ENCODE results near the gene PTPRM. TPM values are rescaled to one million over a fixed set of nuclear protein-coding genes. Genes with fewer than 3 reads are reported as not detected.
"Not testable (repeated sequence)": the region's sequence is repeated elsewhere in the genome, so short reads cannot be mapped to it uniquely, and the experiment has no call there.

The PTPRM gene
- total and polyA plus RNA-seq, 4 donors: 118 to 160 (median 122) TPM

DNA sequence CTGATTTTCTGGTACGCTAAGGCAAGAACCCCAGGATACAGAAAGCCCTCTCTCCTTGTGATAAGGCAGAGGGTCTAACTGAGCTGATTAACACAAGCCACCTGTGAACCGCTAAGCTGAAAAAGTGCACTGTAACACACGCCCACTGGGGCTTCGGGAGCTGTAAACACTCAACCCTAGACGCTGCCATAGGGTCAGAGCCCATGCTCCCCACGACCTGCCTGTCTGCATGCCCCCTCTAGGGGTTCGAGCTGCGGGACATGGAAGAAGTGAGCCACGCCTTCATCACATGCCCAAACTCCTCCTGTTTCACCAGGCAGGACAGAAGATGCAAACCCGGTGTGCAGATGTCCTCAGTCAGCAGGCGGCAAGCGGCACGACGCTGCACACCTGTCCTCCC is 868.3 kb downstream of the PTPRM start:
- DNase-seq (ENCODE audit: low read depth in 4 of 6, low spot score in 6 of 6): no peak
- H3K36me3 ChIP-seq (ENCODE audit: control insufficient read depth, insufficient read depth, low read length): no peaks in the 10 kb centered on the region
- 74% methylated on average over 14 of the region's 14 CpGs for WGBS (ENCODE audit: insufficient coverage)

GRCh38 chr18:8439055-8439454 is 871.9 kb downstream of the PTPRM start:
- Histone ChIP-seq H3K27me3 (ENCODE audit: control insufficient read depth, insufficient read depth, low read length) (no peaks in the 10 kb centered on the region), H3K27ac (ENCODE audit: low read depth, low read length) (no peak overlapping the region), H3K36me3 (ENCODE audit: control insufficient read depth, insufficient read depth, low read length) (no peaks in the 10 kb centered on the region), H3K4me1 (ENCODE audit: control insufficient read depth, insufficient read depth, low read length) (no peaks in the 10 kb centered on the region), H3K9me3 (ENCODE audit: control insufficient read depth, insufficient read depth, low read length) (peaks cover 1% of the 10 kb centered on the region), H3K4me3 (ENCODE audit: low read depth, low read length) (no peak overlapping the region)
- 71% methylated on average over 2 of the region's 5 CpGs for WGBS (ENCODE audit: insufficient coverage)
- DNase-seq (ENCODE audit: low read depth in 4 of 6, low spot score in 6 of 6): no peak

More for the DNA sequence above, 868.3 kb downstream of the PTPRM start:
- H3K27me3 ChIP-seq (ENCODE audit: control insufficient read depth, insufficient read depth, low read length): no peaks in the 10 kb centered on the region
- H3K4me3 ChIP-seq (ENCODE audit: low read depth, low read length): no peak overlapping the region
- H3K4me1 ChIP-seq (ENCODE audit: control insufficient read depth, insufficient read depth, low read length): peaks cover 4% of the 10 kb centered on the region
- no peak overlapping the region for H3K27ac ChIP-seq (ENCODE audit: low read depth, low read length)
- H3K9me3 ChIP-seq (ENCODE audit: control insufficient read depth, insufficient read depth, low read length): peaks cover 1% of the 10 kb centered on the region

GRCh38 chr18:8443505-8443904 is 876.4 kb downstream of the PTPRM start:
- H3K9me3 ChIP-seq (ENCODE audit: control insufficient read depth, insufficient read depth, low read length): peaks cover 1% of the 10 kb centered on the region
- no peak overlapping the region for H3K4me3 ChIP-seq (ENCODE audit: low read depth, low read length)
- WGBS (ENCODE audit: insufficient coverage): no CpG with 5 or more reads among the region's 1 CpG
- H3K27me3 ChIP-seq (ENCODE audit: control insufficient read depth, insufficient read depth, low read length): no peaks in the 10 kb centered on the region
- no peaks in the 10 kb centered on the region for H3K36me3 ChIP-seq (ENCODE audit: control insufficient read depth, insufficient read depth, low read length)
- DNase-seq (ENCODE audit: low read depth in 4 of 6, low spot score in 6 of 6): no peak
- H3K27ac ChIP-seq (ENCODE audit: low read depth, low read length): no peak overlapping the region
- H3K4me1 ChIP-seq (ENCODE audit: control insufficient read depth, insufficient read depth, low read length): no peaks in the 10 kb centered on the region

DNA sequence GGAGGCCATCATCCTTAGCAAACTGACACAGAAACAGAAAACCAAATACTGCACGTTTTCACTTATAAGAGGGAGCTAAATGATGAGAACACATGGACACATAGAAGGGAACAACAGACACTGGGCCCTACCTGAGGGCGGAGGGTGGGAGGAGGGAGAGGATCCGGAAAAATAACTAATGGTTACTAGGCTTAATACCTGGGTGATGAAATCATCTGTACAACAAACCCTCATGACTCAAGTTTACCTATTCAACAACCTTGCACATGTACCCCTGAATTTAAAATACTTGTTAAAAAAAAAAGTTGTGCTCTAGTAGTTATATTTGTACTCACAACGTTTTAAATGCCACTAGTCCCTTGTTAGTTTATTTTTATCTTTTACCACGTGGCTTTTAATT is 879.8 kb downstream of the PTPRM start:
- no CpG with 5 or more reads among the region's 5 CpGs for WGBS (ENCODE audit: insufficient coverage)
- not testable (repeated sequence) for H3K36me3 ChIP-seq (ENCODE audit: control insufficient read depth, insufficient read depth, low read length); H3K4me1 ChIP-seq (ENCODE audit: control insufficient read depth, insufficient read depth, low read length); H3K27me3 ChIP-seq (ENCODE audit: control insufficient read depth, insufficient read depth, low read length); H3K4me3 ChIP-seq (ENCODE audit: low read depth, low read length); H3K27ac ChIP-seq (ENCODE audit: low read depth, low read length); DNase-seq (ENCODE audit: low read depth in 4 of 6, low spot score in 6 of 6); H3K9me3 ChIP-seq (ENCODE audit: control insufficient read depth, insufficient read depth, low read length)

- no peak for DNase-seq (ENCODE audit: low read depth in 4 of 6, low spot score in 6 of 6)
- Histone ChIP-seq H3K4me1 (ENCODE audit: control insufficient read depth, insufficient read depth, low read length) (peaks cover 3% of the 10 kb centered on the region), H3K27ac (ENCODE audit: low read depth, low read length) (no peak overlapping the region), H3K9me3 (ENCODE audit: control insufficient read depth, insufficient read depth, low read length) (no peaks in the 10 kb centered on the region), H3K4me3 (ENCODE audit: low read depth, low read length) (no peak overlapping the region), H3K36me3 (ENCODE audit: control insufficient read depth, insufficient read depth, low read length) (no peaks in the 10 kb centered on the region), H3K27me3 (ENCODE audit: control insufficient read depth, insufficient read depth, low read length) (no peaks in the 10 kb centered on the region)
- WGBS (ENCODE audit: insufficient coverage): 67% methylated on average over 3 of the region's 7 CpGs
These were observed 881.0 kb downstream of the PTPRM start for GRCh38 chr18:8448130-8448529.

DNA sequence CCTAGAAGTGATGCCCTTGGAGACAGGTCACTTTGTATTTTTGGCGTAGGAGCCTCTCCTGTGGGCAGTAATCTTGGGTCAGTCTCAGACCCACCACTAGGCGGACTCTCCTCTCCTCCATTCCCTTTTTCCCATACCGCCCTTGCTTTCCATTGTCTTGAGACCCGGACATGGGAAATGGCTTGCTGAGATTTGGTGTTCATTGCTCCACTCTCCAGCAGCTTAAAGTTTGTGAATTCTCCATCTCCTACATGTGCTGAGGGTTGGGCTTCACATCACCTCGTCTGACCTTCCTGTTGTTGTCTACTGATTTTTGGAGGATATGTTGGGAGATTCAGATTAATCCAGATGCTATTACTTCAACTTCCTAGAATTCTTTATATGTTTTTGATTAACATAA is 882.9 kb downstream of the PTPRM start:
- Histone ChIP-seq H3K36me3 (ENCODE audit: control insufficient read depth, insufficient read depth, low read length) (no peaks in the 10 kb centered on the region), H3K4me3 (ENCODE audit: low read depth, low read length) (no peak overlapping the region), H3K27ac (ENCODE audit: low read depth, low read length) (no peak overlapping the region), H3K27me3 (ENCODE audit: control insufficient read depth, insufficient read depth, low read length) (no peaks in the 10 kb centered on the region), H3K9me3 (ENCODE audit: control insufficient read depth, insufficient read depth, low read length) (no peaks in the 10 kb centered on the region), H3K4me1 (ENCODE audit: control insufficient read depth, insufficient read depth, low read length) (peaks cover 3% of the 10 kb centered on the region)
- no peak for DNase-seq (ENCODE audit: low read depth in 4 of 6, low spot score in 6 of 6)
- no CpG with 5 or more reads among the region's 5 CpGs for WGBS (ENCODE audit: insufficient coverage)

DNA sequence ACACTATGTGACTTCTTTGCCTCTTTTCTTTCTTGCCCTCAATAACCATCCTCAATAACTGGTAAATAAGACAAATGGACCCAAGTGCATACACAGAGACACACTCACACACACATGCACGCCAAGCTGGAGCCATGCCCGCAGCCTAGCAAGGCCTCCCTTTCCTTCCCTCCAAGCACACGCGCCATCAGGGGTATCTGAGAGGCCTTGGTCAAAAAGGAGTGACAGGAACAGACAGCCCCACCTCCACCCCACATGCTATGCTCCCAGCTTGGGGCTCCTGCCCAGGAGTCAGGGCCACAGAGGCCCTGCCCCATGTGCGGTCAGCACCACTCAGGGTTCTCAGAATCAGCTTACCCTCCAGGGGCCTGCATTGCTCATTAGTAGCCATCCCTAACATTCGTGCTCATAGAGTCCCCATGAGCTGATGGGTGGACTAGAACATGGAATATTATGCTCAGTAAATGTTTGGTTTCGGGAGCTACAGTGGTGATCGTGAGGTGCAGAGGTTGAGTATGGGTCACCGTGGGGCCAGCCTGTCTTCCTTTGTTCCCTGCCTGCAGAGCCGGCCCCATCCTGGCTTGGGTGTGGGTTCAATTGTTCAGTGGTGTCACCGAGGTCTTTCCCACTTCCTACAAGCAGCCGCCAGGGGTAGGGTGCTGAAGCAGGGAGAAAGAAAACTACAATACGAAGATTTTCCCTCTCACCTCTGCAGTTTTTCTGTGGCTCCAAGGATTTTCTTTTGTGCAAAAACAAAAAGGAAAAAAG is 884.0 kb downstream of the PTPRM start:
- peaks cover 3% of the 10 kb centered on the region for H3K4me1 ChIP-seq (ENCODE audit: control insufficient read depth, insufficient read depth, low read length)
- WGBS (ENCODE audit: insufficient coverage): 79% methylated on average over 11 of the region's 13 CpGs
- H3K4me3 ChIP-seq (ENCODE audit: low read depth, low read length): no peak overlapping the region
- no peak for DNase-seq (ENCODE audit: low read depth in 4 of 6, low spot score in 6 of 6)
- no peaks in the 10 kb centered on the region for H3K27me3 ChIP-seq (ENCODE audit: control insufficient read depth, insufficient read depth, low read length)
- H3K9me3 ChIP-seq (ENCODE audit: control insufficient read depth, insufficient read depth, low read length): no peaks in the 10 kb centered on the region
- H3K27ac ChIP-seq (ENCODE audit: low read depth, low read length): no peak overlapping the region
- no peaks in the 10 kb centered on the region for H3K36me3 ChIP-seq (ENCODE audit: control insufficient read depth, insufficient read depth, low read length)

DNA sequence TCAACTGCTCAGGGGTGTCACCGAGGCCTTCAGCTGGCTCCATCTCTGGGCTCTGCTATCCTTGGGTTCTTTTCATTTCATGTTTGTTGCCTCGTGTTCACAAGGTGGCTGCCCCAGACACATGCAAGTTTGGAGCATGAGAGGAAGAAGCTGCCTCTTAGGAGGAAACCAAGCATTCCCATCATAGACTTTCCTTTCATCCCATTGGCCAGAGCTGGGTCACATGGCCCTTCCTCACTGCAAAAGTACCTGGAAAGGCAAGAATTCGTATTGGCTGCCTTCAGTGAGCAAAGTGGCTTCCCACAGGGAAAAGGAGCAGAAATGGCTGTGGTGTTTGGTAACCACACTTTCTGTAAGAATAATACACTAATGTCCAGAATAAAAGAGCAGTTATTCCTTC is 886.4 kb downstream of the PTPRM start:
- Histone ChIP-seq H3K27me3 (ENCODE audit: control insufficient read depth, insufficient read depth, low read length) (no peaks in the 10 kb centered on the region), H3K9me3 (ENCODE audit: control insufficient read depth, insufficient read depth, low read length) (no peaks in the 10 kb centered on the region), H3K27ac (ENCODE audit: low read depth, low read length) (no peak overlapping the region), H3K4me1 (ENCODE audit: control insufficient read depth, insufficient read depth, low read length) (peaks cover 3% of the 10 kb centered on the region), H3K4me3 (ENCODE audit: low read depth, low read length) (no peak overlapping the region), H3K36me3 (ENCODE audit: control insufficient read depth, insufficient read depth, low read length) (no peaks in the 10 kb centered on the region)
- no peak for DNase-seq (ENCODE audit: low read depth in 4 of 6, low spot score in 6 of 6)
- 75% methylated on average over 2 of the region's 3 CpGs for WGBS (ENCODE audit: insufficient coverage)

GRCh38 chr18:8454136-8454535 is 887.0 kb downstream of the PTPRM start:
- no peaks in the 10 kb centered on the region for H3K27me3 ChIP-seq (ENCODE audit: control insufficient read depth, insufficient read depth, low read length)
- 83% methylated on average over 1 of the region's 1 CpG for WGBS (ENCODE audit: insufficient coverage)
- H3K9me3 ChIP-seq (ENCODE audit: control insufficient read depth, insufficient read depth, low read length): no peaks in the 10 kb centered on the region
- peaks cover 3% of the 10 kb centered on the region for H3K4me1 ChIP-seq (ENCODE audit: control insufficient read depth, insufficient read depth, low read length)
- no peak overlapping the region for H3K27ac ChIP-seq (ENCODE audit: low read depth, low read length)
- no peaks in the 10 kb centered on the region for H3K36me3 ChIP-seq (ENCODE audit: control insufficient read depth, insufficient read depth, low read length)
- no peak overlapping the region for H3K4me3 ChIP-seq (ENCODE audit: low read depth, low read length)
- DNase-seq (ENCODE audit: low read depth in 4 of 6, low spot score in 6 of 6): no peak

Measured in spinal cord (tissue), 10 donors.